Daoy (cell line): ENCODE measurements around the gene RPL22L1. TPM values are rescaled to one million over a fixed set of nuclear protein-coding genes. Genes with fewer than 3 reads are reported as not detected.
"Not testable (repeated sequence)": the region's sequence is repeated elsewhere in the genome, so short reads cannot be mapped to it uniquely, and the experiment has no call there.

Source experiments
- DNase-seq: peaks from one replicate; pipeline ENCODE4 v3.0.0-alpha.2; 2015; ENCODE audit warnings: low read depth
- total RNA-seq: library from RNA; depleted of rRNA; stranded (reverse); fragments of >200 nt; shearing (Covaris generic); gene quantifications from 2 replicates; pipeline ENCODE4 v1.2.3, GENCODE V29; 2014

The RPL22L1 gene
- total RNA-seq, 1 experiment from 2014 or later = 114 TPM

GRCh38 chr3:170878688-170879087 is 8.7 kb upstream of the RPL22L1 start:
- DNase-seq = not testable (repeated sequence)

GRCh38 chr3:170877311-170877710 is 7.3 kb upstream of the RPL22L1 start:
- DNase-seq = not testable (repeated sequence)

DNA sequence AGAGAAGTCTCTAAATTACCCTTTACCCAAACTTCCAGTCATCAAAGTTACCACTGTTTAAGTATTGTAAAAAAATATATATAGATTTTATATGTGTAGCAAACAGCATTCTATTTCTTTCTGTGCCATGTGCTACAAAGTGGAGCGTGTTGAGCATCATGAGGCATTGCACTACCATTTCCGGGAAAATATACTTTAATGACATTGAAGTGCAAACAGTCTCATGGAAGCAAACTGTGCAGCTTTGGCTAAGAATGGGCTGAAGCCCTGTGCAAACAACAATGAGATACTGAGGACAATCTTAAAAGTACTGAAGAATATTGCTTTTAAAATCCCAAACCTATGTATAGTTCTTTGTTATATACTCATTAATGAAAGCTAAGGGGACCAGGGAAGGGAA is 6.5 kb upstream of the RPL22L1 start:
- no peak for DNase-seq

GRCh38 chr3:170869239-170869590 is 780 bp downstream of the RPL22L1 start:
- DNase-seq = no peak

GRCh38 chr3:170868577-170869238 is 1.3 kb downstream of the RPL22L1 start:
- DNase-seq = no peak

DNA sequence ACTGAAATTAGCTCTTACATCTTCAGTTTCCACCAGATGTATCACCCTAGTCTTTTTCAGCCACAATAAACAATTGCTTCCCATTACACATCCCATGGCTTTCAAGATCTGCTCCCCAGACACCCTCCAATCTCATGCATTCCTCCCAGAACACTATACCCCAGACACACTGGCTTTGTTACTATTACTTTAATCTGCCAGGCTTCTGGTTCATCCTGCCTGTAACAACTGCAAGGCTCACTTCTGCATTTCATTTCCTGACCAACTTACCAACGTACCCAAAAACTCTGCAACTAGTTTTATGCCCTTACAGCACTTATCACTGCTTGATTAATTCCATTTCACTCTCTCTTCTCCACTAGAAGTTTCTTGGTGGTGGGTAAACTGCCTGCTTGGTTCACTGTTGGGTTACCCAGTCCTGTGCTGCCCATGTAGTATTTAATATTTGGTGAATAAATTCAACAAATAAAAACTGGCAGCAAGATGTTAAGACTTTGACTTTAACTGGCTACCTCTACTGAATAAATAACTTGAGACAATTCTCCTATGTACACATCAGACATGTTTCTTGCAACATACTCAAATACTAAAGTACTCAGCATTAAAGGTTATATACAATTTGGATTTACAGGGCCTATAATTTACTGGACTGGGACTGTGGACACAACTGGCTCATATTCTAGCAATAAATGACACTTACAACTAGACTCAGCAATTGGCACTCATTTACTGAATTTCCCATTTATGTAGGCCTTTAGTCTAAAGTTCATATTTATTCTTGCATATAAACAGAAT is 2.7 kb downstream of the RPL22L1 start:
- DNase-seq = no peak

DNA sequence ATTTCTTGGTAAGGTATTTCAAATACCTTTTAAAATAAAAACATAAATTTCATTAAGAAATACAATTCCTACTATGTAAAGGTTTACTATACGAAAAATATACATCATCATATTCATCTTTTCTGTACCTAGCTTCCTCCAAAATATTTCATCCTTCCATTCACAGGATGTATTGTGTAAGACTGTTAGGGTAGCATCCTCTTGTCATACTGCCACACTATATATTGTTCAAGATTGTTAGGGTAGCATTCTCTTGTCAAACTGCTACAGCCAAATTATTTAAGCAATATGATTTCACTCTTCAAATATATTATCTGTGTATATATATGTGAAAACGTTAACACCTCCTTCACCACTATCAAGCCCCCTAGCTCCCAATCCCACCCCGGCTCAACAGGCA is 3.5 kb downstream of the RPL22L1 start:
- no peak for DNase-seq

- no peak for DNase-seq
Observed at GRCh38 chr3:170865209-170866094, 4.5 kb downstream of the RPL22L1 start.

DNA sequence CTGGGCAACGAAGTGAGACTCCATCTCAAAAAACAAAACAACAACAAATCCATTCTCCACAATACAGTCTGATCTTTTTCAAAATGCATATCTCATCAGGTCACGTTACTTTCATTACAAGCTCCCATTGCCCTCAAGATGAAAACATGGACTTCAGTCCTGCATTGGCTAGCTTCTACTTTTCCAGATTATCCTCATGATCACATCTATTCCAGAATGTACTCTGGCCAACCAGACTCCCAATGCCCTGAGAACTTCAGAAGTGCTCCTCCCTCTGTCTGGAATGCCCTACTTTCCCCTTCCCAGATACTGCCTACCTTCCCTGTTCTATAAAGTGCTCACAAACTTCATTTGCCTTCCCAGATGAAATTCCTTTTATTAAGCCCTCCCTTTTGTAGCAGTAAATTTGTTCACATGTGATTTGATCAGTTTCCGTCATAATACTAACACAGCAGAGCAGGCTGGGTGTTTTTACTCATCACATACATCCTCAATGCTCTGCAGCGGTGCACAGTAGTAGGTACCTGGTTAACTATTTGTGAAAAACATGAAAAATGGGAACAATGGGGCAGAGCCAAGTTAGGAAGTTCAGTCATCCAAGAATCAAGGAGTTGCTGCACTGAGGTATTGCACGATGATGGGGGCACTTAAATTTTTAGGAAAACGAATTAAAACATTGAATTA is 5.3 kb downstream of the RPL22L1 start:
- DNase-seq = no peak

DNA sequence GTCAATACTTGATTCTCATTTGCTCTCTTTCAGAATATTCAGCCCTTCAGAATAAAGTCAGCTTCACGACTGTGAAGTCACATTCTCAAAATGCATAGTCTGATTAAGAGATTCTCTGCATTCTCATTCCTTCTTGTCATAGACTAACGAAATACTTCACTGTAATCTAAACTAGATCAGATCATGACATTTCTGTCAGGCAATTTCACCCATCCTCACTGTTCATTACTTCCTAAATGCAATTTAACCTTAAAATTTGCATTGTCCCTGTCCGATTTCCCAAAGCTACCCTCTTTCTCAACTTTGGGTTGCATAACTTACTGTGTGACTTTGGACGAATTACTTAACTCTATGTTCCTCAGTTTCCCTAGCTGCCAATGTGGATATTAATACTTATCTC is 6.2 kb downstream of the RPL22L1 start:
- DNase-seq = no peak

DNA sequence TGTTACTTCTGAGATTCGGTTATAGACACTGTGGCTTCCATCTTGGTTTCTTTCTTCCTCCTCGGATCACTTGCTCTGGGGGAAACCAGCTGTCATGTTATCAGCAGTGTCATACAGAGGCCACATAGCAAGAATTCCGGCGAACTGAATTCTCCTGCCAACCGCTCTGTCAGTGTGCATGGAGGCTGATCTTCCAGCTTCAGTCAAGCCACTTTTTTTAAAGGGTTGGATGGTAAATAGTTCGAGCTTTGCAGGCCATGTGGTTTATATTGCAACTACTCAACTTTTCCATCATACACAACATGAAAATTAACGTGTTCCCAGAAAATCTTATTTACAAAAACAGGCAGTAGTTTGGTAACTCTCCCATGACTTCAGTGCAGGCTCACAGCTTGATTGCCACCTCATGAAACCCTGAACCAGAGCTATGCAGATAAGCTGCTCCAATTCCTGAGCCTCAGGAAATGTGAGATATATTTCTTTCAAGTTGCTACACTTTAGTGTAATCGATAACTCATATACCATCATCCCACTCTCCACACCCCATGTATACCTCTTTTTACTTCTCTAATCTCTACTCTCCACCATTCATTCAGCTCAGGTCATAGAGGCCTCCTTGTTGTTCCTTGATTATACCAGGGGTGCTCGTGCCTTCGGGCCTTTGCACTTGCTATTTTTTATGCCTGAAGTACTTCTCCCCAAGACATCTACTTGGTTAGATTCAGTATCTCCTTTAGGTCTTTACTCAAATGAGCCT is 7.2 kb downstream of the RPL22L1 start:
- DNase-seq = no peak

GRCh38 chr3:170858599-170858998 is 11.4 kb downstream of the RPL22L1 start:
- DNase-seq = no peak

- DNase-seq = no peak
Observed at GRCh38 chr3:170852324-170852723, 17.7 kb downstream of the RPL22L1 start.

DNA sequence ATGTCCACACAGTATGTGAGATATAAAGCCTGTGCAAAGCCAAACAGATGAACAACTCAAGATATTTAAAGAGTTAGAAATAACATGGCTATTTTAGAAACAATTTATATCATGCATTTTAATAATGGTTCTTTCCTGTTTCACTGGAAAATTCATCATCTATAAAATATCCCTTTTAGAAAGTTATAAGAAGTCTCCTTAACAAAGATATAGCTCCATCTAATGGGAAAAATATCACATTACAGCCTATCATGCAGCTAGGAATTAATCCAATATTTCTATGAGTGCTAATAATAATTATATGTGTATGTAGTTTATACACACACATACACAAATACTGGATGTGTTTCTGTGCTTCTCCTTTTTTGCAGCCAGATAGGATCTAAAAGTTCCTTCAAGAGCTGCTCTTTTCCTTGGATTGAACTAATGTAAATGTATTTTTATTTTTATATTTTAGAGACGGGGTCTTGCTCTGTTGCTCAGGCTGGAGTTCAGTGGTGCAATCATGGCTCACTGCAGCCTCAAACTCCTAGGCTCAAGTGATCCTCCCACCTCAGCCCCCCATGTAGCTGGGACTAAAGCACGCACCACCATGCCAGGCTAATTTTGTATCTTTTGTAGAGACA is 21.6 kb downstream of the RPL22L1 start:
- no peak for DNase-seq

GRCh38 chr3:170844377-170844776 is 25.6 kb downstream of the RPL22L1 start:
- DNase-seq = no peak

- no peak for DNase-seq
Observed at GRCh38 chr3:170840291-170840859, 29.6 kb downstream of the RPL22L1 start.

DNA sequence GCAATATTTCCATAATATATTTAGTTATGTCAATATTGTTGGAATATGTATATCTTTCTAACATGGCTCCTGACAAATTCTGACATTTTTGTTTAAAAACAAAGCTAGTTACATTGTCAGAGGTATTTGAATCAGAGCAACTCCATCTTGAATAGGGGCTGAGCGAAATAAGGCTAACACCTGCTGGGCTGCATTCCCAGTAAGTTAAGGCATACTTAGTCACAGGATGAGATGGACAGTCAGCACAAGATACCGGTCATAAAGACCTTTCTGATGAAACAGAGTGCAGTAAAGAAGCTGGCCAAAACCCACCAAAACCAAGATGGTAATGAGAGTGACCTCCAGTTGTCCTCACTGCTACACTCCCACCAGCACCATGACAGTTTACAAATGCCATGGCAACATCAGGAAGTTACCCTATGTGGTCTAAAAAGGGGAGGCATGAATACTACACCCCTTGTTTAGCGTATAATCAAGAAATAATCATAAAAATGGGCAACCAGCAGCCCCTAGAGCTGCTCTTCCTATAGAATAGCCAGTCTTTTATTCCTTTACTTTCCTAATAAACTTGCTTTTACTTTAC is 30.4 kb downstream of the RPL22L1 start:
- no peak for DNase-seq

- no peak for DNase-seq
Observed at GRCh38 chr3:170836491-170836890, 33.5 kb downstream of the RPL22L1 start.

DNA sequence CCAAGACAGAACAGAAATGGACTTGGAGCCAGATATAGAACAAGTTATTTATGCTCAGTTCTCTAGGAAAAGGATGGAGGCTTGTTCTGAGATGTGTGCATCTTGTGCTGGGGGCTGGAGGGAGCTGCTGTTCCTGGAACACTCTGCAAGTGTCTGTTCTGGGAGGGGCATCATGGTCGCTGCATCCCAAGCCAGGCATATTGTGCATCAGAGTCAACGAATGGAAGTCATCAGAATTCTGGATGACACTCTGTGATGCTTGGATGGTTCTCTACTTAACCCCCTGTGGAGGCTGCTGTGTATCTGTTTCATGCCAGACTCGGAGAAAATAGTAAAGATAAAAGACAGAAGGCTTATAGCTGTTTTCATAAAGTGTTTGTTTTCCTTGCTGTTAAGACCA is 34.7 kb downstream of the RPL22L1 start:
- no peak for DNase-seq

GRCh38 chr3:170830580-170830979 is 39.4 kb downstream of the RPL22L1 start:
- no peak for DNase-seq
